A549 (cell line): ENCODE data around the gene LSM4. TPM values are rescaled to one million over a fixed set of nuclear protein-coding genes. Genes with fewer than 3 reads are reported as not detected.

Source experiments
- ATAC-seq, 2 experiments: fragments of 200-7000 bp in 1 of 2; fragments of >200 bp in 1 of 2; cut with Nextera tagmentation in 1 of 2; cut with Tn5 transposase in 1 of 2; 3 replicates each; pipeline versions ENCODE4 v1.8.0 to v1.9.1; 2018 to 2020; ENCODE audit warnings: mild to moderate bottlenecking in 1 of 2, moderate library complexity in 1 of 2
- CTCF ChIA-PET: fragments of 300-600 bp; sonication (Branson Sonifier 250); formaldehyde crosslinking; extraction: SDS; loops from one replicate; lab custom pipeline; 2021; ENCODE audit warnings: antibody characterized with exemption, inconsistent platforms; lab: Yijun Ruan, JAX
- POLR2A ChIA-PET: fragments of 350-600 bp; formaldehyde crosslinking; extraction: SDS; loops from one replicate; lab custom pipeline; 2021; ENCODE audit warnings: antibody characterized with exemption, inconsistent platforms; lab: Yijun Ruan, JAX
- DNase-seq, 2 experiments: peaks; one replicate each; pipeline versions ENCODE4 v3.0.0 to v3.0.0-alpha.2; 2011 to 2016; ENCODE audit warnings: low read depth in 1 of 2, low spot score in 1 of 2
- FAIRE-seq: peaks from 2 replicates; lab custom pipeline; 2011; peaks lifted over from hg19 to GRCh38; lab: Jason Lieb, UNC
- H3K27ac ChIP-seq, 2 experiments: fragments of >200 bp; sonication (Bioruptor Twin); formaldehyde crosslinking; 3 replicates each; pipeline ENCODE4 v1.5.1; 2016 to 2017
- H3K4me1 ChIP-seq: fragments of >200 bp; sonication (Bioruptor Twin); formaldehyde crosslinking; 3 replicates; pipeline ENCODE4 v1.6.1; 2016
- H3K4me2 ChIP-seq: fragments of >200 bp; sonication (Bioruptor Twin); formaldehyde crosslinking; 3 replicates; pipeline ENCODE4 v1.6.1; 2016
- H3K4me3 ChIP-seq: fragments of >200 bp; sonication (Bioruptor Twin); formaldehyde crosslinking; 3 replicates; pipeline ENCODE4 v1.5.1; 2016
- H3K9me3 ChIP-seq: fragments of >200 bp; sonication (Bioruptor Twin); formaldehyde crosslinking; 3 replicates; pipeline ENCODE4 v1.6.1; 2016
- CBX2 ChIP-seq: fragments of 200-600 bp; sonication (generic); IDR thresholded peaks from 2 replicates; pipeline ENCODE4 v1.6.1; 2016; ENCODE audit warnings: low read depth, mild to moderate bottlenecking, borderline replicate concordance
- CBX8 ChIP-seq: fragments of 200-600 bp; sonication (generic); IDR thresholded peaks from 2 replicates; pipeline ENCODE4 v1.6.1; 2016
- EHF ChIP-seq: fragments of 250-450 bp; sonication (Bioruptor Pico); IDR thresholded peaks from 2 replicates; pipeline ENCODE4 v1.5.0; 2020; ENCODE audit warnings: mild to moderate bottlenecking
- FOSB ChIP-seq: fragments of 250-450 bp; sonication (Bioruptor Pico); IDR thresholded peaks from 2 replicates; pipeline ENCODE4 v1.5.0; 2020; ENCODE audit warnings: mild to moderate bottlenecking, moderate library complexity
- FOSL2 ChIP-seq, 2 experiments: fragments of 450-650 bp in 1 of 2; fragments of >200 bp in 1 of 2; sonication (Bioruptor Twin) in 1 of 2; formaldehyde crosslinking; IDR thresholded peaks; 2 replicates each; pipeline versions ENCODE4 v1.5.0 to v1.6.1; 2016 to 2020; ENCODE audit warnings: mild to moderate bottlenecking in 1 of 2, moderate library complexity in 1 of 2
- FOXS1 ChIP-seq: fragments of 250-450 bp; sonication (Bioruptor Pico); IDR thresholded peaks from 2 replicates; pipeline ENCODE4 v1.5.0; 2020; ENCODE audit warnings: mild to moderate bottlenecking, moderate library complexity
- GATA3 ChIP-seq: IDR thresholded peaks from 2 replicates; pipeline ENCODE4 v1.6.1; 2012; ENCODE audit warnings: borderline replicate concordance
- HOXB13 ChIP-seq: fragments of 250-450 bp; sonication (Bioruptor Pico); IDR thresholded peaks from 2 replicates; pipeline ENCODE4 v1.5.0; 2020; ENCODE audit warnings: low read depth, mild to moderate bottlenecking, moderate library complexity
- HOXB5 ChIP-seq: fragments of 250-450 bp; sonication (Bioruptor Pico); IDR thresholded peaks from 2 replicates; pipeline ENCODE4 v1.5.0; 2020; ENCODE audit warnings: mild to moderate bottlenecking, moderate library complexity
- JUN ChIP-seq, 2 experiments: fragments of >200 bp; sonication (Bioruptor Twin); formaldehyde crosslinking; IDR thresholded peaks; 2 replicates in 1 of 2; 3 replicates in 1 of 2; pipeline ENCODE4 v1.6.1; 2016 to 2017
- KDM5A ChIP-seq: fragments of 200-600 bp; sonication (generic); IDR thresholded peaks from 2 replicates; pipeline ENCODE4 v1.6.1; 2016; ENCODE audit warnings: antibody characterized with exemption, mild to moderate bottlenecking
- NR3C1 ChIP-seq: fragments of >200 bp; sonication (Bioruptor Twin); formaldehyde crosslinking; IDR thresholded peaks from 3 replicates; pipeline ENCODE4 v1.6.1; 2017
- PHF8 ChIP-seq: fragments of 200-600 bp; sonication (generic); IDR thresholded peaks from 2 replicates; pipeline ENCODE4 v1.6.1; 2016; ENCODE audit warnings: low read depth, mild to moderate bottlenecking, antibody characterized with exemption, moderate library complexity, borderline replicate concordance
- REST ChIP-seq: fragments of 200-600 bp; sonication (generic); IDR thresholded peaks from 2 replicates; pipeline ENCODE4 v1.6.1; 2016; ENCODE audit warnings: antibody characterized with exemption, mild to moderate bottlenecking, moderate library complexity
- ZFP36 ChIP-seq: fragments of 450-650 bp; IDR thresholded peaks from 2 replicates; pipeline ENCODE4 v1.6.1; 2014; ENCODE audit warnings: borderline replicate concordance; ENCODE audit not compliant: partially characterized antibody
- WGBS: methylation state at CpG from one replicate; pipeline ENCODE4 v1.1.6; 2017; ENCODE audit errors: missing lambda C conversion rate; 5-methylcytosine and 5-hydroxymethylcytosine counted together
- polyA plus RNA-seq, 4 experiments: library from polyadenylated mRNA; depleted of rRNA in 3 of 4; stranded (reverse); fragments of >200 nt; fragmentation: RNase III in 1 of 4; extraction: RNeasy Plus Mini Kit Qiagen cat#74134 plus additional on column Dnase treatment in 1 of 4; gene quantifications; 2 replicates in 3 of 4; 3 replicates in 1 of 4; pipeline ENCODE4 v1.2.3, GENCODE V29; 2011 to 2017

The LSM4 gene
- polyA plus RNA-seq, 2 of the 4 experiments (the other 2 are of a cell fraction) = 154 to 169 TPM

GRCh38 chr19:18274219-18274780 is 48.6 kb downstream of the LSM4 start, which contains the start of gene IQCN (continued):
- TF ChIP-seq REST = 0 out of 2 replicates have a peak, but pooled peaks have one; percentile 0
- no peak for TF ChIP-seq GATA3
- no peak for TF ChIP-seq HOXB5 (CRISPR knock-in tag)
- no peak for TF ChIP-seq CBX2
- no peak for TF ChIP-seq JUN (IDR thresholded peaks at IDR 0.05)
- no peak for TF ChIP-seq HOXB13 (CRISPR knock-in tag)

GRCh38 chr19:18273561-18274218 is 49.2 kb downstream of the LSM4 start:
- H3K4me3 ChIP-seq = 0 out of 3 replicates have a peak overlapping the region, but pooled peaks have one; percentile 7
- 96% methylated on average over 12 of the region's 13 CpGs for WGBS
- no peak for ATAC-seq
- ChIA-PET POLR2A (interaction anchor here (1.0 to 1.4 kb wide), 3 partner anchors 19 to 65 kb away, joined by 3 to 10 read pairs (median 5); partner anchors contain the start of gene LSM4), CTCF (interaction anchor here (0.6 to 10.2 kb wide), 9 partner anchors 21 to 278 kb away, joined by 3 to 158 read pairs (median 4); no protein-coding TSS in a partner anchor)
- peak overlapping the region; percentile 88 for H3K4me2 ChIP-seq
- TF ChIP-seq FOSB (CRISPR knock-in tag) = no peak
- TF ChIP-seq CBX8 = no peak
- TF ChIP-seq ZFP36 = no peak
- no peak for TF ChIP-seq NR3C1
- no peak for TF ChIP-seq FOXS1
- TF ChIP-seq EHF (CRISPR knock-in tag) = no peak
- no peak for TF ChIP-seq PHF8
- DNase-seq = no peak
- H3K27ac ChIP-seq = peak overlapping the region; percentile 88 to 94
- no peak for FAIRE-seq
- peaks cover 50% of the 10 kb centered on the region for H3K4me1 ChIP-seq
- no peaks in the 10 kb centered on the region for H3K9me3 ChIP-seq

GRCh38 chr19:18271433-18271841 is 51.4 kb downstream of the LSM4 start:
- 0 out of 2 replicates have a peak, but pooled peaks have one; percentile 7 for TF ChIP-seq REST
- no peak for TF ChIP-seq FOSL2 (IDR thresholded peaks at IDR 0.05)
- no peak for TF ChIP-seq FOSL2 (CRISPR knock-in tag; IDR thresholded peaks at IDR 0.05)
- TF ChIP-seq KDM5A = no peak
- TF ChIP-seq FOSB (CRISPR knock-in tag) = 0 out of 2 replicates have a peak, but pooled peaks have one; percentile 12
- no peak overlapping the region for H3K4me3 ChIP-seq
- no peak overlapping the region for H3K4me2 ChIP-seq
- DNase-seq (no peak), FAIRE-seq (no peak), ATAC-seq (no peak; a peak in 1 of 6 replicates)
- 72% methylated on average over 6 of the region's 6 CpGs for WGBS
- no peaks in the 10 kb centered on the region for H3K9me3 ChIP-seq
- no peak overlapping the region for H3K27ac ChIP-seq
- CTCF ChIA-PET = interaction anchor here (0.7 to 2.1 kb wide), 12 partner anchors 8 to 63 kb away, joined by 3 to 13 read pairs (median 4); no protein-coding TSS in a partner anchor
- POLR2A ChIA-PET = no interaction called here
- H3K4me1 ChIP-seq = peaks cover 39% of the 10 kb centered on the region
